Thoracic aorta (tissue), 2 donors: Measurements from ENCODE around the gene OBSCN. TPM values are rescaled to one million over a fixed set of nuclear protein-coding genes. Genes with fewer than 3 reads are reported as not detected.

ENCODE experiments used
- ATAC-seq: fragments of 150-250 bp; one replicate; pipeline ENCODE4 v1.8.0; 2017; ENCODE audit warnings: low read depth; ENCODE audit not compliant: insufficient number of reproducible peaks, low FRiP score
- DNase-seq: peaks from one replicate; pipeline ENCODE4 v3.0.0-alpha.2; 2020; ENCODE audit warnings: low spot score
- H3K27ac ChIP-seq, 2 donors: fragments of 200-600 bp; sonication (generic); 1 replicate in 1 of 2; 2 replicates in 1 of 2; pipeline ENCODE4 v1.5.1; 2016; ENCODE audit warnings: mild to moderate bottlenecking in 2 of 2, moderate library complexity in 2 of 2
- H3K27me3 ChIP-seq: fragments of 200-600 bp; sonication (generic); replicated peaks from 2 replicates; pipeline ENCODE4 v1.6.0; 2016; ENCODE audit warnings: mild to moderate bottlenecking; ENCODE audit not compliant: insufficient read depth
- H3K36me3 ChIP-seq: fragments of 200-600 bp; sonication (generic); one replicate; pipeline ENCODE4 v1.5.1; 2016
- H3K4me1 ChIP-seq, 2 donors: fragments of 200-600 bp; sonication (generic); 1 replicate in 1 of 2; 2 replicates in 1 of 2; pipeline versions ENCODE4 v1.5.1 to v1.6.0; 2016; ENCODE audit warnings: low read depth in 2 of 2, mild to moderate bottlenecking in 1 of 2; ENCODE audit not compliant: control insufficient read depth in 1 of 2
- H3K4me3 ChIP-seq: fragments of 200-600 bp; sonication (generic); 2 replicates; pipeline ENCODE4 v1.5.1; 2016; ENCODE audit warnings: mild to moderate bottlenecking
- H3K9me3 ChIP-seq: fragments of 200-600 bp; sonication (generic); 2 replicates; pipeline ENCODE4 v1.5.1; 2016
- CTCF ChIP-seq: fragments of 200-600 bp; sonication (generic); IDR thresholded peaks from one replicate; pipeline ENCODE4 v1.5.1; 2019; ENCODE audit warnings: antibody characterized with exemption
- total RNA-seq, 2 donors: library from RNA; depleted of rRNA; stranded (reverse); fragments of >200 nt; gene quantifications; one replicate each; pipeline versions ENCODE4 v1.1.0 to v1.2.3, GENCODE V29; 2016

Gene OBSCN
- total RNA-seq, 2 donors from 2014 or later: 22.3 to 40.2 TPM

- no peak overlapping the region for H3K27ac ChIP-seq
- no peak for ATAC-seq
Measured at GRCh38 chr1:228208831-228209551, 1.1 kb downstream of the OBSCN start.

GRCh38 chr1:228209657-228210056 is 1.8 kb downstream of the OBSCN start:
- no peak overlapping the region for H3K4me3 ChIP-seq
- H3K9me3 ChIP-seq: no peaks in the 10 kb centered on the region
- no peaks in the 10 kb centered on the region for H3K27me3 ChIP-seq
- peaks cover 4 to 5% of the 10 kb centered on the region in 2 donors for H3K4me1 ChIP-seq
- no peak for ATAC-seq
- no peak for TF ChIP-seq CTCF
- no peak for DNase-seq
- no peaks in the 10 kb centered on the region for H3K36me3 ChIP-seq
- no peak overlapping the region for H3K27ac ChIP-seq

More at GRCh38 chr1:228208831-228209551, 1.1 kb downstream of the OBSCN start:
- TF ChIP-seq CTCF: no peak
- H3K9me3 ChIP-seq: no peaks in the 10 kb centered on the region
- no peaks in the 10 kb centered on the region for H3K36me3 ChIP-seq
- no peak for DNase-seq
- H3K27me3 ChIP-seq: no peaks in the 10 kb centered on the region
- no peak overlapping the region for H3K4me3 ChIP-seq
- peaks cover 4 to 5% of the 10 kb centered on the region in 2 donors for H3K4me1 ChIP-seq

- TF ChIP-seq CTCF: no peak
- DNase-seq: no peak
Measured at GRCh38 chr1:228210076-228210651, 2.3 kb downstream of the OBSCN start.

GRCh38 chr1:228210712-228211530 is 3.1 kb downstream of the OBSCN start:
- Histone ChIP-seq H3K27ac (no peak overlapping the region), H3K4me1 (peaks cover 4 to 5% of the 10 kb centered on the region in 2 donors), H3K4me3 (no peak overlapping the region), H3K27me3 (no peaks in the 10 kb centered on the region), H3K9me3 (no peaks in the 10 kb centered on the region), H3K36me3 (no peaks in the 10 kb centered on the region)
- no peak for ATAC-seq
- no peak for DNase-seq
- TF ChIP-seq CTCF: no peak

More at GRCh38 chr1:228210076-228210651, 2.3 kb downstream of the OBSCN start:
- ATAC-seq: no peak
- H3K36me3 ChIP-seq: no peaks in the 10 kb centered on the region
- H3K27me3 ChIP-seq: no peaks in the 10 kb centered on the region
- H3K9me3 ChIP-seq: no peaks in the 10 kb centered on the region
- H3K27ac ChIP-seq: no peak overlapping the region
- no peak overlapping the region for H3K4me3 ChIP-seq
- H3K4me1 ChIP-seq: peaks cover 4 to 5% of the 10 kb centered on the region in 2 donors
